ENCODE measurements around the gene XPO4. TPM values are rescaled to one million over a fixed set of nuclear protein-coding genes. Genes with fewer than 3 reads are reported as not detected.
A peak's percentile ranks its signal among the peaks of the same experiment; 100 is the strongest.

The XPO4 gene
- total and polyA plus RNA-seq, 5 donors from 2014 or later = 4.4 to 26.3 (median 8.1) TPM

- Mint-ChIP-seq H3K9me3 (no peaks in the 10 kb centered on the region), H3K36me3 (peaks cover 25% of the 10 kb centered on the region), H3K4me3 (no peak overlapping the region), H3K4me1 (peaks cover 11 to 16% (median 13%) of the 10 kb centered on the region in 4 donors), H3K27me3 (no peaks in the 10 kb centered on the region), H3K27ac (peak overlapping the region in 1 of 3 donors; percentile 15)
- H3K4me1 ChIP-seq (ENCODE audit: control insufficient read depth, insufficient read depth, low read length, poor library complexity, severe bottlenecking) = no peaks in the 10 kb centered on the region
- H3K4me3 ChIP-seq (ENCODE audit: low read depth, low read length) = no peak overlapping the region
- DNase-seq (no peak), ATAC-seq (ENCODE audit: low read depth in 2 of 2) (no peak)
- peaks cover 44% of the 10 kb centered on the region for H3K36me3 ChIP-seq (ENCODE audit: control insufficient read depth, insufficient read depth, low read length)
- H3K27me3 ChIP-seq (ENCODE audit: control insufficient read depth, insufficient read depth, low read length) = no peaks in the 10 kb centered on the region
- H3K9me3 ChIP-seq (ENCODE audit: control insufficient read depth in 2 of 2, low read length in 2 of 2) = no peaks in the 10 kb centered on the region
- H3K27ac ChIP-seq (ENCODE audit: insufficient read depth, low read length, poor library complexity, severe bottlenecking) = no peak overlapping the region
Measured at GRCh38 chr13:20799726-20800416, 102.7 kb downstream of the XPO4 start.

DNA sequence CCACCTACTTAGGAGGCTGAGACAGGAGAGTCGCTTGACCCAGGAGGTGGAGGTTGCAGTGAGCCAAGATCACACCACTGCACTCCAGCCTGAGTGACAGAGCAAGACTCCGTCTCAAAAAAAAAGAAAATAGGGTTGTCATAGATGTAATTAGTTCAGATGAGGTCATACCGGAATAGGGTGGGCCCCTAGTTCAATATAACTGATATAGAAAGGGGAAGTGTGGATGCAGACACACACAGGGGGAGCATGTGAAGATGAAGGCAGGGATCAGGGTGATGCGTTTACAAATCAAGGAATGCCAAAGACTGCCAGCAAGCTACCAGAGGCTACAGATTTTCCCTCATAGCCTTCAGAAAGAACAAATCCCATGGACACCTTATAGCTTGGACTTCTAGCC is 104.5 kb downstream of the XPO4 start:
- Histone ChIP-seq H3K4me1 (ENCODE audit: control insufficient read depth, insufficient read depth, low read length, poor library complexity, severe bottlenecking) (no peaks in the 10 kb centered on the region), H3K36me3 (ENCODE audit: control insufficient read depth, insufficient read depth, low read length) (peaks cover 58% of the 10 kb centered on the region), H3K4me3 (ENCODE audit: low read depth, low read length) (no peak overlapping the region), H3K27ac (ENCODE audit: insufficient read depth, low read length, poor library complexity, severe bottlenecking) (no peak overlapping the region), H3K27me3 (ENCODE audit: control insufficient read depth, insufficient read depth, low read length) (no peaks in the 10 kb centered on the region), H3K9me3 (ENCODE audit: control insufficient read depth in 2 of 2, low read length in 2 of 2) (no peaks in the 10 kb centered on the region)
- no peaks in the 10 kb centered on the region for H3K27me3 Mint-ChIP-seq
- no peak for ATAC-seq (ENCODE audit: low read depth in 2 of 2)
- H3K27ac Mint-ChIP-seq = peak overlapping the region in 1 of 3 donors; percentile 65
- H3K9me3 Mint-ChIP-seq = no peaks in the 10 kb centered on the region
- peaks cover 40% of the 10 kb centered on the region for H3K36me3 Mint-ChIP-seq
- peaks cover 10 to 15% (median 13%) of the 10 kb centered on the region in 4 donors for H3K4me1 Mint-ChIP-seq
- DNase-seq = no peak
- no peak overlapping the region for H3K4me3 Mint-ChIP-seq

- Mint-ChIP-seq H3K27ac (peak overlapping the region in 2 of 3 donors; percentile 65 to 80), H3K36me3 (peaks cover 41% of the 10 kb centered on the region), H3K27me3 (no peaks in the 10 kb centered on the region), H3K4me3 (no peak overlapping the region), H3K4me1 (peaks cover 10 to 15% (median 13%) of the 10 kb centered on the region in 4 donors), H3K9me3 (no peaks in the 10 kb centered on the region)
- DNase-seq = peak in 1 of 3 donors; percentile 11
- peaks cover 56% of the 10 kb centered on the region for H3K36me3 ChIP-seq (ENCODE audit: control insufficient read depth, insufficient read depth, low read length)
- no peaks in the 10 kb centered on the region for H3K9me3 ChIP-seq (ENCODE audit: control insufficient read depth in 2 of 2, low read length in 2 of 2)
- no peak overlapping the region for H3K4me3 ChIP-seq (ENCODE audit: low read depth, low read length)
- H3K27me3 ChIP-seq (ENCODE audit: control insufficient read depth, insufficient read depth, low read length) = no peaks in the 10 kb centered on the region
- ATAC-seq (ENCODE audit: low read depth in 2 of 2) = no peak
- H3K4me1 ChIP-seq (ENCODE audit: control insufficient read depth, insufficient read depth, low read length, poor library complexity, severe bottlenecking) = no peaks in the 10 kb centered on the region
- no peak overlapping the region for H3K27ac ChIP-seq (ENCODE audit: insufficient read depth, low read length, poor library complexity, severe bottlenecking)
Measured at GRCh38 chr13:20796791-20797508, 105.6 kb downstream of the XPO4 start.

GRCh38 chr13:20789665-20790064 is 112.9 kb downstream of the XPO4 start:
- Histone ChIP-seq H3K27ac (ENCODE audit: insufficient read depth, low read length, poor library complexity, severe bottlenecking) (no peak overlapping the region), H3K9me3 (ENCODE audit: control insufficient read depth in 2 of 2, low read length in 2 of 2) (no peaks in the 10 kb centered on the region), H3K36me3 (ENCODE audit: control insufficient read depth, insufficient read depth, low read length) (peaks cover 47% of the 10 kb centered on the region), H3K4me3 (ENCODE audit: low read depth, low read length) (no peak overlapping the region), H3K4me1 (ENCODE audit: control insufficient read depth, insufficient read depth, low read length, poor library complexity, severe bottlenecking) (no peaks in the 10 kb centered on the region), H3K27me3 (ENCODE audit: control insufficient read depth, insufficient read depth, low read length) (no peaks in the 10 kb centered on the region)
- Mint-ChIP-seq H3K4me3 (no peak overlapping the region), H3K27ac (peak overlapping the region in 2 of 3 donors; percentile 7 to 13), H3K36me3 (peaks cover 36% of the 10 kb centered on the region), H3K9me3 (no peaks in the 10 kb centered on the region), H3K4me1 (peaks cover 0 to 12% (median 3%) of the 10 kb centered on the region in 4 donors), H3K27me3 (no peaks in the 10 kb centered on the region)
- DNase-seq (no peak), ATAC-seq (ENCODE audit: low read depth in 2 of 2) (no peak)

DNA sequence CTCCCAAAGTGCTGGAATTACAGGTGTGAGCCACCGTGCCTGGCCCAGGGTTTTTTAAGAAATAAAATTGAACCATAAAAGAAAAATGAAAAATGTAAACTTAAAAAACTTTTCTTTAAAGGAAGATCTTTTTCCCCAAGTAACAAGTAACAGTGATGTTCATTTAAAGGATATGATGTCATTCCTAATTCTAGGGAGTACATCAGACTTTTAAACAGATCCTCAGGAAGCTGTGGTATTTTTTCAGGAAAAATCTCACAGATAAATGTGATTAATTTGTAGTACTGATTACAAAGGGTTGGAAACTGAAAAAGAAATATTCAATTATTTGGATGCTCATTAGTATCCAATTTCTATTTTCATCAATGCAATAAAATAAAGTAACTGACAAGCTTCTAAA is 114.2 kb downstream of the XPO4 start:
- Histone ChIP-seq H3K4me1 (ENCODE audit: control insufficient read depth, insufficient read depth, low read length, poor library complexity, severe bottlenecking) (no peaks in the 10 kb centered on the region), H3K27ac (ENCODE audit: insufficient read depth, low read length, poor library complexity, severe bottlenecking) (no peak overlapping the region), H3K27me3 (ENCODE audit: control insufficient read depth, insufficient read depth, low read length) (no peaks in the 10 kb centered on the region), H3K9me3 (ENCODE audit: control insufficient read depth in 2 of 2, low read length in 2 of 2) (no peaks in the 10 kb centered on the region), H3K36me3 (ENCODE audit: control insufficient read depth, insufficient read depth, low read length) (peaks cover 43% of the 10 kb centered on the region), H3K4me3 (ENCODE audit: low read depth, low read length) (no peak overlapping the region)
- ATAC-seq (ENCODE audit: low read depth in 2 of 2) (no peak), DNase-seq (no peak)
- H3K27me3 Mint-ChIP-seq = peaks cover 5% of the 10 kb centered on the region
- no peak overlapping the region for H3K4me3 Mint-ChIP-seq
- H3K36me3 Mint-ChIP-seq = peaks cover 37% of the 10 kb centered on the region
- H3K4me1 Mint-ChIP-seq = peaks cover 0 to 22% (median 10%) of the 10 kb centered on the region in 4 donors
- no peaks in the 10 kb centered on the region for H3K9me3 Mint-ChIP-seq
- H3K27ac Mint-ChIP-seq = no peak overlapping the region

GRCh38 chr13:20787180-20787579 is 115.4 kb downstream of the XPO4 start:
- no peak overlapping the region for H3K4me3 ChIP-seq (ENCODE audit: low read depth, low read length)
- peaks cover 5% of the 10 kb centered on the region for H3K27me3 Mint-ChIP-seq
- no peak overlapping the region for H3K27ac ChIP-seq (ENCODE audit: insufficient read depth, low read length, poor library complexity, severe bottlenecking)
- no peak overlapping the region for H3K27ac Mint-ChIP-seq
- ATAC-seq (ENCODE audit: low read depth in 2 of 2) (no peak), DNase-seq (no peak)
- H3K27me3 ChIP-seq (ENCODE audit: control insufficient read depth, insufficient read depth, low read length) = no peaks in the 10 kb centered on the region
- peaks cover 35% of the 10 kb centered on the region for H3K36me3 Mint-ChIP-seq
- no peak overlapping the region for H3K4me3 Mint-ChIP-seq
- peaks cover 4 to 22% (median 20%) of the 10 kb centered on the region in 4 donors for H3K4me1 Mint-ChIP-seq
- H3K4me1 ChIP-seq (ENCODE audit: control insufficient read depth, insufficient read depth, low read length, poor library complexity, severe bottlenecking) = no peaks in the 10 kb centered on the region
- no peaks in the 10 kb centered on the region for H3K9me3 ChIP-seq (ENCODE audit: control insufficient read depth in 2 of 2, low read length in 2 of 2)
- peaks cover 46% of the 10 kb centered on the region for H3K36me3 ChIP-seq (ENCODE audit: control insufficient read depth, insufficient read depth, low read length)
- H3K9me3 Mint-ChIP-seq = no peaks in the 10 kb centered on the region

DNA sequence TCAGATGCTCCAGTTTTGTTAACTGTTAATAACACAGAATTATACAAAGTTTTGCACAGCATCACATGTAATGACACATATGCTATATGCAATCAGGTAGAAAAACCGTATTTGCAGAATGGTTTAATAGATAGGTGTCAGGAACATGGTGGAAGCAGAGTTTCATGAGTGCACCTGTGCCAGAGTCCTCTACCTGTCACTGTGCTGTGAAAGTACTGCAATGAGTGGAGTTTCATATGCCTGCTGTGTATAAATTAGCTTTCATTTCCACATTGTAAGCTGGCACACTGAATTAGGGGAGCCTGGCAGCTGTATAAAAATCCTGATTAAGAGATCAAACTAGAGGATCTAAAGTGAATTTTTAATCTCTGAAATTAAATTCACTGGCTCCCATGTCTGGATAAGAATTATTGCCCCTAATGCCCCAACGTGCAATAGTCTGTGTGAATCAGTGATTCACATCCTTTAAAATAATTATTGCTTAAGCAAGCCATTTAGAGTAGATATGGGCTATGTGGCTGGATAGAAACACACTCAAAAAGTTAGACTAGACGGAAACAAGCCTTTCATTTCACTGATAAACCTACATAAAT is 120.3 kb downstream of the XPO4 start:
- H3K9me3 ChIP-seq (ENCODE audit: control insufficient read depth in 2 of 2, low read length in 2 of 2) = no peaks in the 10 kb centered on the region
- H3K9me3 Mint-ChIP-seq = no peaks in the 10 kb centered on the region
- no peak overlapping the region for H3K27ac ChIP-seq (ENCODE audit: insufficient read depth, low read length, poor library complexity, severe bottlenecking)
- peak overlapping the region in 1 of 3 donors; percentile 84 for H3K27ac Mint-ChIP-seq
- ATAC-seq (ENCODE audit: low read depth in 2 of 2) (no peak), DNase-seq (peak in 1 of 3 donors; percentile 34)
- H3K27me3 ChIP-seq (ENCODE audit: control insufficient read depth, insufficient read depth, low read length) = no peaks in the 10 kb centered on the region
- H3K4me3 ChIP-seq (ENCODE audit: low read depth, low read length) = no peak overlapping the region
- H3K4me1 Mint-ChIP-seq = peaks cover 4 to 29% (median 23%) of the 10 kb centered on the region in 4 donors
- H3K4me1 ChIP-seq (ENCODE audit: control insufficient read depth, insufficient read depth, low read length, poor library complexity, severe bottlenecking) = no peaks in the 10 kb centered on the region
- peaks cover 17% of the 10 kb centered on the region for H3K36me3 Mint-ChIP-seq
- H3K4me3 Mint-ChIP-seq = no peak overlapping the region
- H3K36me3 ChIP-seq (ENCODE audit: control insufficient read depth, insufficient read depth, low read length) = peaks cover 27% of the 10 kb centered on the region
- H3K27me3 Mint-ChIP-seq = peaks cover 5% of the 10 kb centered on the region
